Thoracic aorta (tissue), 2 donors: ENCODE results near the gene CERS4. TPM values are rescaled to one million over a fixed set of nuclear protein-coding genes. Genes with fewer than 3 reads are reported as not detected.
"Not testable (repeated sequence)": the region's sequence is repeated elsewhere in the genome, so short reads cannot be mapped to it uniquely, and the experiment has no call there.

Experiments used
- ATAC-seq: fragments of 150-250 bp; one replicate; pipeline ENCODE4 v1.8.0; 2017; ENCODE audit warnings: low read depth; ENCODE audit not compliant: insufficient number of reproducible peaks, low FRiP score
- DNase-seq: peaks from one replicate; pipeline ENCODE4 v3.0.0-alpha.2; 2020; ENCODE audit warnings: low spot score
- H3K27ac ChIP-seq, 2 donors: fragments of 200-600 bp; sonication (generic); 1 replicate in 1 of 2; 2 replicates in 1 of 2; pipeline ENCODE4 v1.5.1; 2016; ENCODE audit warnings: mild to moderate bottlenecking in 2 of 2, moderate library complexity in 2 of 2
- H3K27me3 ChIP-seq: fragments of 200-600 bp; sonication (generic); replicated peaks from 2 replicates; pipeline ENCODE4 v1.6.0; 2016; ENCODE audit warnings: mild to moderate bottlenecking; ENCODE audit not compliant: insufficient read depth
- H3K36me3 ChIP-seq: fragments of 200-600 bp; sonication (generic); one replicate; pipeline ENCODE4 v1.5.1; 2016
- H3K4me1 ChIP-seq, 2 donors: fragments of 200-600 bp; sonication (generic); 1 replicate in 1 of 2; 2 replicates in 1 of 2; pipeline versions ENCODE4 v1.5.1 to v1.6.0; 2016; ENCODE audit warnings: low read depth in 2 of 2, mild to moderate bottlenecking in 1 of 2; ENCODE audit not compliant: control insufficient read depth in 1 of 2
- H3K4me3 ChIP-seq: fragments of 200-600 bp; sonication (generic); 2 replicates; pipeline ENCODE4 v1.5.1; 2016; ENCODE audit warnings: mild to moderate bottlenecking
- H3K9me3 ChIP-seq: fragments of 200-600 bp; sonication (generic); 2 replicates; pipeline ENCODE4 v1.5.1; 2016
- CTCF ChIP-seq: fragments of 200-600 bp; sonication (generic); IDR thresholded peaks from one replicate; pipeline ENCODE4 v1.5.1; 2019; ENCODE audit warnings: antibody characterized with exemption
- total RNA-seq, 2 donors: library from RNA; depleted of rRNA; stranded (reverse); fragments of >200 nt; gene quantifications; one replicate each; pipeline versions ENCODE4 v1.1.0 to v1.2.3, GENCODE V29; 2016

Gene CERS4
- total RNA-seq, 2 donors from 2014 or later, result 21.9 to 29.7 TPM

GRCh38 chr19:8259142-8259921 is 50.2 kb downstream of the CERS4 start:
- Histone ChIP-seq H3K36me3 (peaks cover 30% of the 10 kb centered on the region), H3K4me1 (no peaks in the 10 kb centered on the region), H3K4me3 (no peak overlapping the region), H3K27me3 (no peaks in the 10 kb centered on the region), H3K9me3 (no peaks in the 10 kb centered on the region), H3K27ac (no peak overlapping the region)
- ATAC-seq (no peak), DNase-seq (no peak)
- no peak for TF ChIP-seq CTCF

GRCh38 chr19:8259922-8260247 is 50.7 kb downstream of the CERS4 start:
- no peaks in the 10 kb centered on the region for H3K9me3 ChIP-seq
- no peaks in the 10 kb centered on the region for H3K4me1 ChIP-seq
- peaks cover 30% of the 10 kb centered on the region for H3K36me3 ChIP-seq
- H3K4me3 ChIP-seq, result no peak overlapping the region
- no peak for TF ChIP-seq CTCF
- H3K27me3 ChIP-seq, result no peaks in the 10 kb centered on the region
- DNase-seq (no peak), ATAC-seq (no peak)
- no peak overlapping the region for H3K27ac ChIP-seq

GRCh38 chr19:8261347-8261746 is 52.2 kb downstream of the CERS4 start:
- DNase-seq (no peak), ATAC-seq (no peak)
- no peaks in the 10 kb centered on the region for H3K9me3 ChIP-seq
- TF ChIP-seq CTCF, result no peak
- peaks cover 23% of the 10 kb centered on the region for H3K36me3 ChIP-seq
- H3K27ac ChIP-seq, result no peak overlapping the region
- no peaks in the 10 kb centered on the region for H3K27me3 ChIP-seq
- H3K4me1 ChIP-seq, result no peaks in the 10 kb centered on the region
- no peak overlapping the region for H3K4me3 ChIP-seq

GRCh38 chr19:8261881-8262280 is 52.7 kb downstream of the CERS4 start:
- ATAC-seq (no peak), DNase-seq (no peak)
- Histone ChIP-seq H3K27me3 (no peaks in the 10 kb centered on the region), H3K36me3 (peaks cover 18% of the 10 kb centered on the region), H3K9me3 (no peaks in the 10 kb centered on the region), H3K4me1 (no peaks in the 10 kb centered on the region), H3K4me3 (no peak overlapping the region), H3K27ac (no peak overlapping the region)
- no peak for TF ChIP-seq CTCF

GRCh38 chr19:8262431-8262830 is 53.3 kb downstream of the CERS4 start:
- peaks cover 13% of the 10 kb centered on the region for H3K36me3 ChIP-seq
- H3K27ac ChIP-seq, result no peak overlapping the region
- no peaks in the 10 kb centered on the region for H3K4me1 ChIP-seq
- no peak for DNase-seq
- TF ChIP-seq CTCF, result no peak
- H3K9me3 ChIP-seq, result no peaks in the 10 kb centered on the region
- ATAC-seq, result no peak
- H3K4me3 ChIP-seq, result no peak overlapping the region
- no peaks in the 10 kb centered on the region for H3K27me3 ChIP-seq

GRCh38 chr19:8264248-8264647 is 55.1 kb downstream of the CERS4 start:
- not testable (repeated sequence) for H3K36me3 ChIP-seq, H3K4me3 ChIP-seq, H3K4me1 ChIP-seq, H3K9me3 ChIP-seq, DNase-seq, H3K27ac ChIP-seq, H3K27me3 ChIP-seq, ATAC-seq
